HG03432 (cell line): Measurements from ENCODE around the gene TBRG1.
A peak's percentile ranks its signal among the peaks of the same experiment; 100 is the strongest.
"Not testable (repeated sequence)": the region's sequence is repeated elsewhere in the genome, so short reads cannot be mapped to it uniquely, and the experiment has no call there.

ENCODE experiments used
- ATAC-seq: cut with Tn5 transposase; IDR thresholded peaks from one replicate; pipeline ENCODE4 v1.9.1; 2021; ENCODE audit warnings: mild to moderate bottlenecking, moderate library complexity; ENCODE audit not compliant: unreplicated experiment

Gene TBRG1

GRCh38 chr11:124622531-124623451 lies at the start of gene TBRG1:
Gene TBRG1 (plus strand): TSS chr11:124622864. CDS start chr11:124623084, 220 bp downstream.
- peak; percentile 100 for ATAC-seq

GRCh38 chr11:124577716-124578427 lies 44.8 kb upstream of the TBRG1 start:
- ATAC-seq, result no peak

GRCh38 chr11:124578761-124579160 lies 43.9 kb upstream of the TBRG1 start:
- no peak for ATAC-seq

GRCh38 chr11:124581817-124582216 lies 40.8 kb upstream of the TBRG1 start:
- ATAC-seq, result no peak

- no peak for ATAC-seq
These were observed 40.1 kb upstream of the TBRG1 start for GRCh38 chr11:124582565-124582964.

- ATAC-seq, result no peak
These were observed 38.9 kb upstream of the TBRG1 start for GRCh38 chr11:124583781-124584180.

- ATAC-seq, result no peak
These were observed 37.8 kb upstream of the TBRG1 start for GRCh38 chr11:124584681-124585372.

- ATAC-seq, result no peak
These were observed 36.3 kb upstream of the TBRG1 start for GRCh38 chr11:124586238-124586860.

GRCh38 chr11:124591430-124591829 lies 31.2 kb upstream of the TBRG1 start:
- no peak for ATAC-seq

- ATAC-seq, result no peak
These were observed 30.0 kb upstream of the TBRG1 start for GRCh38 chr11:124592627-124593026.

- ATAC-seq, result no peak
These were observed 27.4 kb upstream of the TBRG1 start for GRCh38 chr11:124595302-124595701.

GRCh38 chr11:124597626-124598025 lies 25.0 kb upstream of the TBRG1 start:
- ATAC-seq, result no peak

GRCh38 chr11:124600621-124601320 lies 21.9 kb upstream of the TBRG1 start:
- no peak for ATAC-seq

GRCh38 chr11:124602193-124602592 lies 20.5 kb upstream of the TBRG1 start:
- no peak for ATAC-seq

- ATAC-seq, result not testable (repeated sequence)
These were observed 19.9 kb upstream of the TBRG1 start for GRCh38 chr11:124602723-124603122.

GRCh38 chr11:124605719-124606118 lies 16.9 kb upstream of the TBRG1 start:
- ATAC-seq, result no peak

GRCh38 chr11:124608147-124608546 lies 14.5 kb upstream of the TBRG1 start:
- no peak for ATAC-seq

GRCh38 chr11:124610295-124610694 lies 12.4 kb upstream of the TBRG1 start:
- ATAC-seq, result no peak

- no peak for ATAC-seq
These were observed 11.6 kb upstream of the TBRG1 start, which contains the start of gene PANX3 for GRCh38 chr11:124611064-124611463. Gene PANX3 (plus strand): TSS chr11:124611428. CDS start chr11:124611557, 129 bp downstream.

GRCh38 chr11:124612045-124612444 lies 10.6 kb upstream of the TBRG1 start:
- peak; percentile 60 for ATAC-seq
